Heart left ventricle (tissue), 16 donors: Measurements from ENCODE around the gene OPRL1. TPM values are rescaled to one million over a fixed set of nuclear protein-coding genes. Genes with fewer than 3 reads are reported as not detected.

ENCODE experiments used
- ATAC-seq, 4 donors: fragments of 200-7000 bp; cut with Tn5 transposase; one replicate each; pipeline ENCODE4 v1.9.1; 2020 to 2022; ENCODE audit warnings: moderate library complexity in 4 of 4, mild to moderate bottlenecking in 3 of 4, moderate number of reproducible peaks in 1 of 4
- DNase-seq, 5 donors: peaks; one replicate each; pipeline ENCODE4 v3.0.0-alpha.2; 2020
- H3K27ac ChIP-seq, 12 donors: fragments of 200-600 bp; sonication (generic) in 4 of 12; one replicate each; pipeline versions ENCODE4 v1.5.0 to v1.8.0; 2016 to 2022; ENCODE audit warnings: mild to moderate bottlenecking in 2 of 12
- H3K27me3 ChIP-seq, 9 donors: fragments of 200-600 bp; sonication (generic) in 2 of 9; one replicate each; pipeline versions ENCODE4 v1.5.1 to v1.8.0; 2016 to 2022; ENCODE audit warnings: mild to moderate bottlenecking in 3 of 9
- H3K36me3 ChIP-seq, 9 donors: fragments of 200-600 bp; sonication (generic) in 2 of 9; one replicate each; pipeline versions ENCODE4 v1.5.0 to v1.8.0; 2018 to 2022; ENCODE audit warnings: mild to moderate bottlenecking in 2 of 9
- H3K4me1 ChIP-seq, 12 donors: fragments of 200-600 bp; sonication (generic) in 4 of 12; one replicate each; pipeline versions ENCODE4 v1.5.0 to v1.8.0; 2016 to 2022; ENCODE audit warnings: mild to moderate bottlenecking in 3 of 12
- H3K4me3 ChIP-seq, 12 donors: fragments of 200-600 bp; sonication (generic) in 4 of 12; one replicate each; pipeline versions ENCODE4 v1.5.0 to v1.8.0; 2017 to 2022; ENCODE audit warnings: mild to moderate bottlenecking in 9 of 12, moderate library complexity in 4 of 12
- H3K9me3 ChIP-seq, 12 donors: fragments of 200-600 bp; sonication (generic) in 4 of 12; one replicate each; pipeline versions ENCODE4 v1.5.0 to v1.8.0; 2016 to 2022; ENCODE audit warnings: mild to moderate bottlenecking in 1 of 12
- POLR2A ChIP-seq, 2 donors: fragments of 450-650 bp; IDR thresholded peaks; one replicate each; pipeline ENCODE4 v1.6.1; 2017; ENCODE audit warnings: antibody characterized with exemption in 2 of 2, mild to moderate bottlenecking in 2 of 2, moderate library complexity in 2 of 2
- WGBS, 4 donors: extraction: QIAGEN DNeasy Blood & Tissue Kit in 2 of 4; methylation state at CpG; one replicate each; pipeline versions ENCODE4 v1.1.5 to v1.1.7; 2013 to 2018; 5-methylcytosine and 5-hydroxymethylcytosine counted together
- intact Hi-C, 10 donors: fragments of 100-400 bp; cut with DNase I; formaldehyde crosslinking; loops; one replicate each; pipeline versions ENCODE4 v1.11.1 to v1.14.2; 2022
- polyA plus RNA-seq, 2 donors: library from polyadenylated mRNA; stranded (reverse); fragments of 200-250 nt; gene quantifications; one replicate each; pipeline ENCODE4 v1.2.3, GENCODE V29; 2013
- total RNA-seq, 9 donors: library from RNA; depleted of rRNA in 2 of 9; stranded (reverse); fragments of >200 nt in 2 of 9; fragmentation: NEBNext Ultra II Directional in 3 of 9; extraction: Animal tissue kit (Norgen Biotek cat#: 25700) in 3 of 9; gene quantifications; one replicate each; pipeline versions ENCODE4 v1.1.0 to v1.2.4, GENCODE V29; 2016 to 2023
- TF ChIP-seq, protein P1 (sequence below), 12 donors: fragments of 200-600 bp; sonication (generic) in 4 of 12; IDR thresholded peaks; one replicate each; pipeline versions ENCODE4 v1.5.0 to v1.8.0; 2018 to 2022; ENCODE audit warnings: antibody characterized with exemption in 12 of 12, mild to moderate bottlenecking in 5 of 12
- donor health status: ischemic (EF 13 %, LVEDD 7.1; RV severe dilation, severe dysfunction).
- donor health status: healthy with polysubstance abuse.
- donor health status: DM: no; HTN: yes; CAD: no.
- donor health status: DM: no; HTN: no; CAD: no.
- donor health status: ischemic (EF 25% LVEDD 6.9; RV normal size, moderate dysfunction).
- donor health status: ischemic (EF 25% LVEDD 5.7; RV mildly dilated, moderate dysfunction).
- donor health status: healthy.
- donor health status: DM: yes; HTN: yes; CAD: no.
- donor health status: ischemic (EF 35%, LVEDD 5.7; RV mildly dilated, moderate dysfunction).
- donor health status: nonischemic (EF 11% LVEDD 7.7; RV severe dilation, severe dysfunction).
- donor health status: DM: yes; HTN: yes; CAD: no.
- donor health status: PGD.
- donor health status: ischemic (EF 29% LVEDD 5.4; RV normal size, mild dysfunction).
- donor health status: nonischemic (EF 23%, LVEDD 6.1; RV moderate dilation, normal function).

The OPRL1 gene
- total and polyA plus RNA-seq, 11 donors = 0.18 to 1.9 (median 0.54) TPM

DNA sequence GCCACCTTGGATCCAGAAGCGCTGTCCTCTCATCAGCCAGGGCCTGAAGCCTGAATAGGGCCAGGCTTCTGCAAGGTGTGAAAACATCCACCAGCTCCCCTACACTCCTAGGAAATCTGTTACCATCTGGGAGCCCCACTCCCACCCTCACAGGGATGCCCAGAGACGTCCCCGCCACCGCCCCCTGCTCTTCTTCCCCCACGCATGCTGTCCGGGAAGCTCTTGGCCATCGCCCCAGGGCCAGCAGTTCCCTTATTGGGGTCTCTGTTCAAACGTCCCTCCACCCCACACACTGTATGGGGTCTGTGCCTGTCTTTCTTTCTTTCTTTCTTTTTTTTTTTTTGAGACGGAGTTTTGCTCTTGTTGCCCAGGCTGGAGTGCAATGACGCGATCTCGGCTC lies 4.3 kb upstream of the OPRL1 start:
- DNase-seq = no peak
- H3K36me3 ChIP-seq = peaks cover 0 to 43% (median 15%) of the 10 kb centered on the region in 9 donors

DNA sequence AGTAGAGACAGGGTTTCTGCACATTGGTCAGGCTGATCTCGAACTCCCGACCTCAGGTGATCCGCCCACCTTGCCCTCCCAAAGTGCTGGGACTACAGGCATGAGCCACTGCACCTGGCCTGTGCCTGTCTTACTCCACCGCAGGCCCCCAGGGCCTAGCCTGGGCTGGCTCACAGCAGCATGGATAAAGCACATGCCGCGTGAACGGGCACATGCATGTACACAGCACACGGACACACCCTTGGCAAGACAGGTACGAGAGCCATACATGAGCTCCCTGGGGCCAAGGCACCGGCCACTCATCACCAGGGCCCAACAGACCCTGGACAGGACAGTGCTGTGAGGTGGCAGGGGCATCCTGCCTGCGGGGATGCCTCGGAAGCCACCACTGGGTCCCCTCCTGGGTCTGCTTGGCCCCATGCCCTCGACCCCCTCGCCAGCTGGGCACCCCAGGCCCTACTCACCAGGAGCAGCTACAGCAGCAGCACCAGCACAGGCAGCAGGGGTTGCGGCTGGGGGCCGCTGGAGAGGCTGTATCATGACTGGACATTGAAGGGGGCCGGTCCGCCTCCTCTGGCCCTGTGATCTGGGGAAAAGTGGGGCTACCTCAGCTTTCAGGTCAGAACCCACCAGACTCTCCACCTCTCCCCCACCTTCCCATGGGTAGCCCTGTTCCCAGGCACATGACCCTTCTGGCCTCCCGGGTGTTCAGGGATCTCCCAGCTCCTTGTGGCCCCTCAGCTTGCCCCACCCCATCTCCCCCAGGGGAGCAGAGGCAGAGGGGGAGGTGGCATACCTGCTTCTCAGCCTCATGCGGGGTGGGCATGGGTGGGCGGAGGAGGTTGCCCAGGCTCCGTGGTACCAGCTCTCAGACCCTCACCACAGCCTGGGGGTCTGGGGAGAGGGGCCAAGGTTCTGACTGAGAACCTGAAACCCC lies 3.6 kb upstream of the OPRL1 start:
- intact Hi-C loops = no loop called here
- peak overlapping the region in 1 of 12 donors; percentile 95 for H3K27ac ChIP-seq
- H3K9me3 ChIP-seq = no peaks in the 10 kb centered on the region
- H3K4me1 ChIP-seq = peaks cover 0 to 33% (median 18%) of the 10 kb centered on the region in 12 donors
- no peaks in the 10 kb centered on the region for H3K27me3 ChIP-seq
- TF ChIP-seq, protein P1, sequence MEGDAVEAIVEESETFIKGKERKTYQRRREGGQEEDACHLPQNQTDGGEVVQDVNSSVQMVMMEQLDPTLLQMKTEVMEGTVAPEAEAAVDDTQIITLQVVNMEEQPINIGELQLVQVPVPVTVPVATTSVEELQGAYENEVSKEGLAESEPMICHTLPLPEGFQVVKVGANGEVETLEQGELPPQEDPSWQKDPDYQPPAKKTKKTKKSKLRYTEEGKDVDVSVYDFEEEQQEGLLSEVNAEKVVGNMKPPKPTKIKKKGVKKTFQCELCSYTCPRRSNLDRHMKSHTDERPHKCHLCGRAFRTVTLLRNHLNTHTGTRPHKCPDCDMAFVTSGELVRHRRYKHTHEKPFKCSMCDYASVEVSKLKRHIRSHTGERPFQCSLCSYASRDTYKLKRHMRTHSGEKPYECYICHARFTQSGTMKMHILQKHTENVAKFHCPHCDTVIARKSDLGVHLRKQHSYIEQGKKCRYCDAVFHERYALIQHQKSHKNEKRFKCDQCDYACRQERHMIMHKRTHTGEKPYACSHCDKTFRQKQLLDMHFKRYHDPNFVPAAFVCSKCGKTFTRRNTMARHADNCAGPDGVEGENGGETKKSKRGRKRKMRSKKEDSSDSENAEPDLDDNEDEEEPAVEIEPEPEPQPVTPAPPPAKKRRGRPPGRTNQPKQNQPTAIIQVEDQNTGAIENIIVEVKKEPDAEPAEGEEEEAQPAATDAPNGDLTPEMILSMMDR (IDR thresholded peaks at IDR 0.05) = no peak
- TF ChIP-seq POLR2A (IDR thresholded peaks at IDR 0.05) = no peak
- no peak for DNase-seq
- H3K4me3 ChIP-seq = peak overlapping the region in 8 of 12 donors; percentile 15 to 93 (median 80)
- WGBS, 4 donors = 94 to 99% (median 94%) methylated on average over 7 to 22 of the region's 22 CpGs
- no peak for ATAC-seq
- peaks cover 0 to 43% (median 12%) of the 10 kb centered on the region in 9 donors for H3K36me3 ChIP-seq

More for the DNA sequence above, 4.3 kb upstream of the OPRL1 start:
- Histone ChIP-seq H3K9me3 (no peaks in the 10 kb centered on the region), H3K4me1 (peaks cover 0 to 29% (median 18%) of the 10 kb centered on the region in 12 donors), H3K27me3 (no peaks in the 10 kb centered on the region), H3K4me3 (no peak overlapping the region), H3K27ac (no peak overlapping the region)
- intact Hi-C loops = no loop called here
- no peak for ATAC-seq
- TF ChIP-seq, protein P1 (IDR thresholded peaks at IDR 0.05) = no peak
- TF ChIP-seq POLR2A (IDR thresholded peaks at IDR 0.05) = no peak
- WGBS, 4 donors = 92 to 95% (median 94%) methylated on average over 12 of the region's 12 CpGs

DNA sequence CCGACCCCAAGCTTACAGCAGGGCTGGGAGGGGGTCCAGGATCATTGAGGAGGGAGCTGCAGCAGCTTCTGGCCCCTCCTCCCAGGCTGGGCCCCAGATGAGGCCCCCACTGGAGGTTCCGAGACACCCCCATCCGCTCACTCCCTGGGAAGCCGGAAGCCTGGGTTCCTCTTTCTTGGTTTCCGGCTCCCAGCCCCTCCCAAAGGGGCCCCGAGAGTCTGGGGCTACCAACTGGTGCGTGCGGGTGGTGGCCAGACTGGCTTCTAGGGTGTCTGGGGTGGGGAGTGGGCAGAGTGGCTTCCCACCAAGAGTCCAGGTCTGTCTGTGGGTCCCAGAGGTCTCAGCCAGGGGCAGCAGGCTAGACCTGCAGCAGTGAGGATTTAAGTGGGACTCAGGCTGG lies 2.8 kb upstream of the OPRL1 start:
- WGBS, 4 donors = 86 to 90% (median 88%) methylated on average over 3 to 8 of the region's 8 CpGs
- Histone ChIP-seq H3K9me3 (no peaks in the 10 kb centered on the region), H3K36me3 (peaks cover 0 to 39% (median 12%) of the 10 kb centered on the region in 9 donors), H3K4me1 (peaks cover 0 to 40% (median 19%) of the 10 kb centered on the region in 12 donors), H3K4me3 (peak overlapping the region in 10 of 12 donors; percentile 9 to 93 (median 82)), H3K27me3 (no peaks in the 10 kb centered on the region), H3K27ac (peak overlapping the region in 3 of 12 donors; percentile 27 to 95 (median 81))
- intact Hi-C loops = no loop called here
- peak in 1 of 5 donors; percentile 60 for DNase-seq
- TF ChIP-seq, protein P1 (IDR thresholded peaks at IDR 0.05) = no peak
- ATAC-seq = no peak

DNA sequence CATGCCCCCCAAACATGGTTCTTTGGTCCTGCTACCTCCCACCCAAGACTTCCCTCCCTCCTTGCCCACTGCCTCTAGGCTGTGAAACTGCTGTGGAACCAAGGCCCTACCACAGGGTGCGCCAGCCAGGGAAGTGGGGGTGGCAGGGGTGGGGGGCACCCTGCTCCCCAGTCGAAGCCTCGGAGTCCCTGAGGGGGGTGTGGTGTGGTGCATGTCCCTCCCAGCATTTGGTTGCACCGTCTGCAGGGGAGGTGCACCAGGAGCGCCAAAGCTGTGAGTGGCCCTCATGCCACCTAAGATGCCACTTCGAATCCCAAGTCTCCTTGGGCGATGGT lies 2.4 kb upstream of the OPRL1 start:
- Histone ChIP-seq H3K36me3 (peaks cover 0 to 35% (median 12%) of the 10 kb centered on the region in 9 donors), H3K4me1 (peaks cover 0 to 44% (median 19%) of the 10 kb centered on the region in 12 donors), H3K27ac (peak overlapping the region in 3 of 12 donors; percentile 27 to 95 (median 81)), H3K27me3 (no peaks in the 10 kb centered on the region), H3K4me3 (peak overlapping the region in 10 of 12 donors; percentile 9 to 93 (median 82)), H3K9me3 (no peaks in the 10 kb centered on the region)
- intact Hi-C loops = no loop called here
- DNase-seq (no peak), ATAC-seq (no peak)
- whole genome bisulfite sequencing, 4 donors = 79 to 100% (median 81%) methylated on average over 3 to 7 of the region's 7 CpGs
- TF ChIP-seq POLR2A (IDR thresholded peaks at IDR 0.05) = no peak
- TF ChIP-seq, protein P1 (IDR thresholded peaks at IDR 0.05) = no peak
